ENCODE measurements around the gene LENG9. TPM values are rescaled to one million over a fixed set of nuclear protein-coding genes. Genes with fewer than 3 reads are reported as not detected.

LENG9 gene
- total RNA-seq, 2 donors from 2014 or later, result 2.5 to 5.8 TPM

Other genes with a start within 250 kb of the LENG9 start
- gene LILRB3, start 240.8 kb downstream of the LENG9 start, total RNA-seq, result under 1 TPM in 1 of 2 donors, not detected in 1; 0.37 TPM
- not detected for gene LILRA6, start 221.0 kb downstream of the LENG9 start, total RNA-seq
- gene LILRB5, start 206.5 kb downstream of the LENG9 start, total RNA-seq, result not detected
- gene LILRB2, start 182.7 kb downstream of the LENG9 start, total RNA-seq, result not detected
- gene LILRA5, start 150.6 kb downstream of the LENG9 start, total RNA-seq, result not detected
- not detected for gene LILRA4, start 124.6 kb downstream of the LENG9 start, total RNA-seq
- gene LAIR1, start 98.8 kb downstream of the LENG9 start, total RNA-seq, result 1 to 10 TPM; 2.9 to 9.9 TPM
- gene TTYH1, start 48.3 kb downstream of the LENG9 start, total RNA-seq, result under 1 TPM in 1 of 2 donors, not detected in 1; 0.37 TPM
- 100 to 1,000 TPM; 191 to 205 TPM for gene LENG8, start 14.6 kb downstream of the LENG9 start, total RNA-seq
- gene CDC42EP5, start 9.5 kb upstream of the LENG9 start, total RNA-seq, result not detected
- 1 to 10 TPM; 1.7 to 8.4 TPM for gene LAIR2, start 39.1 kb upstream of the LENG9 start, total RNA-seq
- not detected for gene LILRA2, start 110.0 kb upstream of the LENG9 start, total RNA-seq
- not detected for gene LILRA1, start 129.9 kb upstream of the LENG9 start, total RNA-seq
- under 1 TPM; 0.31 to 0.34 TPM for gene LILRB1, start 166.7 kb upstream of the LENG9 start, total RNA-seq
- not detected for gene LILRB4, start 199.2 kb upstream of the LENG9 start, total RNA-seq